Mammary epithelial cell (primary cell): ENCODE results near the gene NPAS3.

Experiments used
- CTCF ChIP-seq, 2 donors: IDR thresholded peaks in 1 of 2; conservative IDR thresholded peaks in 1 of 2; 2 replicates each; pipeline ENCODE4 v1.5.1; 2011 to 2012; ENCODE audit warnings: inconsistent platforms in 2 of 2, low read length in 2 of 2, mild to moderate bottlenecking in 2 of 2, control low read depth in 1 of 2, low read depth in 1 of 2; ENCODE audit not compliant: insufficient read depth in 1 of 2; ENCODE audit errors: extremely low read depth in 1 of 2
- EZH2 ChIP-seq: IDR thresholded peaks from 2 replicates; pipeline ENCODE4 v1.6.1; 2012; ENCODE audit warnings: low read length, inconsistent platforms, borderline replicate concordance

GRCh38 chr14:33120966-33121365, 182.3 kb downstream of the NPAS3 start:
- TF ChIP-seq CTCF (conservative IDR thresholded peaks at IDR 0.05 in 1 of 2, IDR thresholded peaks at IDR 0.05 in 1 of 2; ENCODE audit: extremely low read depth in 1 of 2, insufficient read depth in 1 of 2, low read depth in 1 of 2, low read length in 2 of 2) (no peak), EZH2 (no peak)
